ENCODE results near the gene RETNLB.

RETNLB gene

GRCh38 chr3:108757404-108757982 lies at the start of gene RETNLB:
Gene RETNLB, minus strand, starts transcription at chr3:108757410. Its CDS starts 225 bp downstream, at chr3:108757185.
- peaks cover 4% of the 10 kb centered on the region for H3K9me3 Mint-ChIP-seq
- no peaks in the 10 kb centered on the region for H3K36me3 Mint-ChIP-seq
- H3K27me3 Mint-ChIP-seq: peaks cover 6% of the 10 kb centered on the region
- peaks cover 2% of the 10 kb centered on the region for H3K4me1 Mint-ChIP-seq
- H3K4me3 Mint-ChIP-seq: no peak within 1 kb of the TSS
- H3K27ac Mint-ChIP-seq: no peak within 1 kb of the TSS
- CTCF ChIA-PET: no interaction called here
- no peak for DNase-seq

GRCh38 chr3:108806316-108806715 lies 49.1 kb upstream of the RETNLB start:
- no peaks in the 10 kb centered on the region for H3K27me3 Mint-ChIP-seq
- no peak overlapping the region for H3K4me3 Mint-ChIP-seq
- peaks cover 7% of the 10 kb centered on the region for H3K9me3 Mint-ChIP-seq
- H3K27ac Mint-ChIP-seq: peak overlapping the region; percentile 89
- CTCF ChIA-PET: interaction anchor here (0.9 to 2.3 kb wide), 5 partner anchors 13 to 144 kb away, joined by 3 to 15 read pairs (median 4); no protein-coding TSS in a partner anchor
- peaks cover 32% of the 10 kb centered on the region for H3K4me1 Mint-ChIP-seq
- peaks cover 6% of the 10 kb centered on the region for H3K36me3 Mint-ChIP-seq
- DNase-seq: peak; percentile 52

- Mint-ChIP-seq H3K9me3 (peaks cover 9% of the 10 kb centered on the region), H3K36me3 (peaks cover 6% of the 10 kb centered on the region), H3K4me1 (peaks cover 32% of the 10 kb centered on the region), H3K27ac (peak overlapping the region; percentile 89), H3K4me3 (no peak overlapping the region), H3K27me3 (peaks cover 3% of the 10 kb centered on the region)
- DNase-seq: no peak
- CTCF ChIA-PET: interaction anchor here (0.7 to 0.9 kb wide), 2 partner anchors 9 to 35 kb away, joined by 3 read pairs; no protein-coding TSS in a partner anchor
Observed at GRCh38 chr3:108804966-108805365, 47.8 kb upstream of the RETNLB start.

- DNase-seq: no peak
- CTCF ChIA-PET: interaction anchor here (0.7 to 0.9 kb wide), 2 partner anchors 9 to 36 kb away, joined by 3 read pairs; no protein-coding TSS in a partner anchor
- Mint-ChIP-seq H3K4me3 (no peak overlapping the region), H3K27me3 (peaks cover 3% of the 10 kb centered on the region), H3K9me3 (peaks cover 9% of the 10 kb centered on the region), H3K27ac (peak overlapping the region; percentile 89), H3K36me3 (peaks cover 6% of the 10 kb centered on the region), H3K4me1 (peaks cover 32% of the 10 kb centered on the region)
Observed at GRCh38 chr3:108804437-108804836, 47.2 kb upstream of the RETNLB start.

GRCh38 chr3:108791473-108791872 lies 34.3 kb upstream of the RETNLB start:
- Mint-ChIP-seq H3K36me3 (no peaks in the 10 kb centered on the region), H3K27me3 (peaks cover 1% of the 10 kb centered on the region), H3K4me1 (no peaks in the 10 kb centered on the region), H3K27ac (no peak overlapping the region), H3K4me3 (no peak overlapping the region), H3K9me3 (no peaks in the 10 kb centered on the region)
- DNase-seq: no peak
- CTCF ChIA-PET: interaction anchor here (0.9 kb wide), 1 partner anchor 120 kb away, joined by 3 read pairs; no protein-coding TSS in a partner anchor

- H3K4me3 Mint-ChIP-seq: no peak overlapping the region
- H3K36me3 Mint-ChIP-seq: peaks cover 9% of the 10 kb centered on the region
- DNase-seq: peak; percentile 71
- H3K27ac Mint-ChIP-seq: peak overlapping the region; percentile 1
- H3K9me3 Mint-ChIP-seq: peaks cover 6% of the 10 kb centered on the region
- H3K4me1 Mint-ChIP-seq: peaks cover 44% of the 10 kb centered on the region
- H3K27me3 Mint-ChIP-seq: peaks cover 5% of the 10 kb centered on the region
- CTCF ChIA-PET: no interaction called here
Observed at GRCh38 chr3:108780235-108780634, 23.0 kb upstream of the RETNLB start.

- no peak overlapping the region for H3K4me3 Mint-ChIP-seq
Observed at GRCh38 chr3:108779496-108779895, 22.3 kb upstream of the RETNLB start.

GRCh38 chr3:108775649-108776048 lies 18.4 kb upstream of the RETNLB start:
- Mint-ChIP-seq H3K27me3 (peaks cover 4% of the 10 kb centered on the region), H3K9me3 (peaks cover 9% of the 10 kb centered on the region), H3K4me3 (no peak overlapping the region), H3K27ac (no peak overlapping the region), H3K36me3 (peaks cover 9% of the 10 kb centered on the region), H3K4me1 (peaks cover 37% of the 10 kb centered on the region)
- CTCF ChIA-PET: no interaction called here
- DNase-seq: no peak

More at GRCh38 chr3:108779496-108779895, 22.3 kb upstream of the RETNLB start:
- Mint-ChIP-seq H3K9me3 (peaks cover 6% of the 10 kb centered on the region), H3K36me3 (peaks cover 9% of the 10 kb centered on the region), H3K27me3 (no peaks in the 10 kb centered on the region), H3K4me1 (peaks cover 44% of the 10 kb centered on the region), H3K27ac (no peak overlapping the region)
- DNase-seq: no peak
- CTCF ChIA-PET: no interaction called here

- Mint-ChIP-seq H3K4me3 (no peak overlapping the region), H3K36me3 (no peaks in the 10 kb centered on the region), H3K9me3 (peaks cover 5% of the 10 kb centered on the region), H3K4me1 (no peaks in the 10 kb centered on the region), H3K27me3 (peaks cover 8% of the 10 kb centered on the region), H3K27ac (no peak overlapping the region)
- no peak for DNase-seq
- CTCF ChIA-PET: no interaction called here
Observed at GRCh38 chr3:108767253-108767652, 10.0 kb upstream of the RETNLB start.

GRCh38 chr3:108755686-108756085 lies 1.5 kb downstream of the RETNLB start:
- Mint-ChIP-seq H3K4me1 (peaks cover 2% of the 10 kb centered on the region), H3K27ac (no peak overlapping the region), H3K4me3 (no peak overlapping the region), H3K27me3 (peaks cover 6% of the 10 kb centered on the region), H3K9me3 (peaks cover 4% of the 10 kb centered on the region), H3K36me3 (no peaks in the 10 kb centered on the region)
- CTCF ChIA-PET: interaction anchor here (1.0 kb wide), 1 partner anchor 33 kb away, joined by 3 read pairs; no protein-coding TSS in a partner anchor
- no peak for DNase-seq

- CTCF ChIA-PET: no interaction called here
- Mint-ChIP-seq H3K27ac (no peak overlapping the region), H3K9me3 (peaks cover 2% of the 10 kb centered on the region), H3K27me3 (no peaks in the 10 kb centered on the region), H3K4me1 (no peaks in the 10 kb centered on the region), H3K36me3 (no peaks in the 10 kb centered on the region), H3K4me3 (no peak overlapping the region)
- DNase-seq: no peak
Observed at GRCh38 chr3:108744762-108745161, 12.4 kb downstream of the RETNLB start.

GRCh38 chr3:108742929-108743328 lies 14.3 kb downstream of the RETNLB start:
- Mint-ChIP-seq H3K27ac (no peak overlapping the region), H3K9me3 (peaks cover 2% of the 10 kb centered on the region), H3K4me1 (no peaks in the 10 kb centered on the region), H3K36me3 (no peaks in the 10 kb centered on the region), H3K4me3 (no peak overlapping the region), H3K27me3 (no peaks in the 10 kb centered on the region)
- DNase-seq: no peak
- CTCF ChIA-PET: interaction anchor here (0.6 kb wide), 1 partner anchor 1644 kb away, joined by 3 read pairs; no protein-coding TSS in a partner anchor

- Mint-ChIP-seq H3K9me3 (no peaks in the 10 kb centered on the region), H3K36me3 (no peaks in the 10 kb centered on the region), H3K27ac (no peak overlapping the region), H3K4me1 (no peaks in the 10 kb centered on the region), H3K4me3 (no peak overlapping the region), H3K27me3 (peaks cover 4% of the 10 kb centered on the region)
- CTCF ChIA-PET: no interaction called here
- no peak for DNase-seq
Observed at GRCh38 chr3:108736821-108737220, 20.4 kb downstream of the RETNLB start.

GRCh38 chr3:108728934-108729333 lies 28.3 kb downstream of the RETNLB start:
- Mint-ChIP-seq H3K9me3 (peaks cover 4% of the 10 kb centered on the region), H3K27me3 (peaks cover 4% of the 10 kb centered on the region), H3K36me3 (no peaks in the 10 kb centered on the region), H3K4me3 (no peak overlapping the region), H3K4me1 (no peaks in the 10 kb centered on the region), H3K27ac (no peak overlapping the region)
- DNase-seq: no peak
- CTCF ChIA-PET: no interaction called here

GRCh38 chr3:108728105-108728504 lies 29.1 kb downstream of the RETNLB start:
- H3K9me3 Mint-ChIP-seq: peaks cover 8% of the 10 kb centered on the region
- CTCF ChIA-PET: no interaction called here
- no peak overlapping the region for H3K4me3 Mint-ChIP-seq
- H3K27me3 Mint-ChIP-seq: peaks cover 4% of the 10 kb centered on the region
- H3K4me1 Mint-ChIP-seq: no peaks in the 10 kb centered on the region
- no peaks in the 10 kb centered on the region for H3K36me3 Mint-ChIP-seq
- no peak for DNase-seq
- no peak overlapping the region for H3K27ac Mint-ChIP-seq
